Measurements from ENCODE around the gene SLC25A18.
"Not testable (repeated sequence)": the region's sequence is repeated elsewhere in the genome, so short reads cannot be mapped to it uniquely, and the experiment has no call there.

Gene SLC25A18

DNA sequence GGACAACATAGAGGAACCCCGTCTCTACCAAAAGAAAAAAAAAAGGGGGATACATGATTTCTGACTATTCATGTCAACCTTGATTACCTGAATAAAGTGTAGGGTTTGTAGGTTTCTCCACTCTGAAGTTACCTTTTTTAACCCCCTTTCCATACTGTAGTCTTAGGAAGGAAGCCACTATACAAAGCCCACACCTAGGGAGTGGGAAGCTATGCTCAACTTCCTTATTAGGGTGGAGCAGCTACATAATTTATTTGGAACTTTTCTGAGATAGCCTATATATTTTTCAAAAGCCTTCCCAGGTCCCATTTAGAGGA is 65.8 kb downstream of the SLC25A18 start:
- peak overlapping the region; percentile 88 to 100 (median 99) for H3K4me3 ChIP-seq (ENCODE audit: low read depth in 1 of 5, low read length in 5 of 5)
- H3K27me3 ChIP-seq (ENCODE audit: control insufficient read depth in 5 of 5, insufficient read depth in 4 of 5, low read length in 5 of 5) = no peaks in the 10 kb centered on the region
- no peaks in the 10 kb centered on the region for H3K9me3 ChIP-seq (ENCODE audit: control insufficient read depth in 5 of 5, low read length in 5 of 5)
- peaks cover 0 to 7% (median 0%) of the 10 kb centered on the region in 5 donors for H3K36me3 ChIP-seq (ENCODE audit: control insufficient read depth in 5 of 5, insufficient read depth in 5 of 5, low read length in 5 of 5)
- H3K4me1 ChIP-seq (ENCODE audit: control insufficient read depth in 5 of 5, insufficient read depth in 5 of 5, low read length in 5 of 5) = peaks cover 0 to 26% (median 18%) of the 10 kb centered on the region in 5 donors
- peak overlapping the region; percentile 84 to 100 (median 93) for H3K9ac ChIP-seq (ENCODE audit: low read length in 5 of 5)
- H3K27ac ChIP-seq (ENCODE audit: low read depth, low read length) = peak overlapping the region; percentile 99

DNA sequence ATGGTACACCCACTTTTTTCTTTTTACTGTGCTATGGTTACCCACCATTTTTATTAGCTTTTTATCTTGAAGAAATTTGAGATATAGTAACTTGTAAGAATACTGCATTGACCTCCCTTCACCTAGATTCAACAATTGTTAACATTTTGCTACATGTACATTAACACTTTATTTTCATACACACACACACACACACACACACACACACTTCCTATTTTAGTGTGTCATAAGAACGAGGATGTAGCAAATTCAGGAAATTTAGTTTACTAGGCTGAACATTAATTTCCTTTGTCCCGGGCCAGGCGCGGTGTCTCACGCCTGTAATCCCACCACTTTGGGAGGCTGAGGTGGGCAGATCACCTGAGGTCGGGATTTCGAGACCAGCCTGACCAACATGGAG is 66.3 kb downstream of the SLC25A18 start:
- Histone ChIP-seq H3K4me1 (ENCODE audit: control insufficient read depth in 5 of 5, insufficient read depth in 5 of 5, low read length in 5 of 5) (peaks cover 0 to 26% (median 18%) of the 10 kb centered on the region in 5 donors), H3K9ac (ENCODE audit: low read length in 5 of 5) (peak overlapping the region in 1 of 5 donors; percentile 100), H3K4me3 (ENCODE audit: low read depth in 1 of 5, low read length in 5 of 5) (no peak overlapping the region), H3K9me3 (ENCODE audit: control insufficient read depth in 5 of 5, low read length in 5 of 5) (no peaks in the 10 kb centered on the region), H3K27me3 (ENCODE audit: control insufficient read depth in 5 of 5, insufficient read depth in 4 of 5, low read length in 5 of 5) (no peaks in the 10 kb centered on the region), H3K36me3 (ENCODE audit: control insufficient read depth in 5 of 5, insufficient read depth in 5 of 5, low read length in 5 of 5) (peaks cover 0 to 3% (median 0%) of the 10 kb centered on the region in 5 donors), H3K27ac (ENCODE audit: low read depth, low read length) (peak overlapping the region; percentile 99)

DNA sequence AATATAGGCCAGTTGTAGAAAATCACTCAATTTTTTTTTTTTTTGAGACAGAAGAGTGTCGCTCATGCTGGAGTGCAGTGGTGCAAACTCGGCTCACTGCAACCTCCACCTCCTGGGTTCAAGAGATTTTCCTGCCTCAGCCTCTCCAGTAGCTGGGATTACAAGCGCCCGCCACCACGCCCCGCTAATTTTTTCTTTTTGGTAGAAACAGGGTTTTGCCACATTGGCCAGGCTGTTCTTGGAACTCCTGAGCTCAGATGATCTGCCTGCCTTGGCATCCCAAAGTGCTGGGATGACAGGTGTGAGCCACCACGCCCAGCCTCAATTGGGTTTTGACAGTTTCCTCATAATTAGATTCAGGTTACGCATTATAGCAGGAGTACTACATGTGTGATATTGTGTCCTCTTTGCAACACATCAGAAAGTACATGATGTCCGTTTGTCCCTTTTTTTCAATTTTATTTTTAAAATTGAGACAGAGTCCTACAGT is 67.8 kb downstream of the SLC25A18 start:
- Histone ChIP-seq H3K4me3 (ENCODE audit: low read depth in 1 of 5, low read length in 5 of 5) (no peak overlapping the region), H3K9me3 (ENCODE audit: control insufficient read depth in 5 of 5, low read length in 5 of 5) (no peaks in the 10 kb centered on the region), H3K27me3 (ENCODE audit: control insufficient read depth in 5 of 5, insufficient read depth in 4 of 5, low read length in 5 of 5) (no peaks in the 10 kb centered on the region), H3K4me1 (ENCODE audit: control insufficient read depth in 5 of 5, insufficient read depth in 5 of 5, low read length in 5 of 5) (peaks cover 0 to 20% (median 18%) of the 10 kb centered on the region in 5 donors), H3K27ac (ENCODE audit: low read depth, low read length) (no peak overlapping the region), H3K9ac (ENCODE audit: low read length in 5 of 5) (no peak overlapping the region), H3K36me3 (ENCODE audit: control insufficient read depth in 5 of 5, insufficient read depth in 5 of 5, low read length in 5 of 5) (no peaks in the 10 kb centered on the region)

DNA sequence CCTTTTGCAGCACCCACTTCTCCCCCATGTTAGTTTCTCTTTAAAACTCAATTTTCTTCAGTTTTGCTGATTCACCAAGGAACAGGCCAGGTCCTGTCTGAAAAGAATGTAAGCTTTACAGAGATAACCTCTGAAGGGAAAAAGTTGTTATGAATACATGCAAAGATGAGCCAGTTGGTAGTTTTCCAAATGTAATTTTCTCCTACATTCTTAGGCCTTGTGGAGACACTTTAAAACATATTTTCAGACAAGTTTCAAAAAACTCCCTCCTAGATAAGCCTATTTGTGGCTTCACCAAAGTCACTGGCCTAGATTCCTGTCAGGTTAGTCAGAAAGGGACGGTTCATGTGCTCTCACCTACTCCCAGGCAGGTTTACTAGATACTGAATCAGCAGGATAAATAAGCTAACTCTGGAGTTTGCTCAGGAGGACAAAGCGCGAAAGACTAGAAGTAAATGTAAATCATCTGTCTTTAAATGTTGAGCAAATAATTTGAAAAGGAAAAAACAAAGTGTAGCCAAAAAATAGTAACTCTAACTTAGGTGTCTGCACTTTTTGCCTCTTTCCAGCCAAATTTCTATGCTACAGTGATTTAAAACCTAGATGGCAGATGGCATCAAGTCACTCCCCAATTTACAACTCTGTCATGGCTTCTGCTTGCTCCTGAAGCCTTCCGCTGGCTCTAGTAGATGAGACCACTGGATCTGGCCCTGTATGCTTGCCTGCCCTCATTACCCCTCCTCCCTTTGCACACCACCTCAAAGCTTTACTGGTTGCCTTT is 70.1 kb downstream of the SLC25A18 start:
- H3K36me3 ChIP-seq (ENCODE audit: control insufficient read depth in 5 of 5, insufficient read depth in 5 of 5, low read length in 5 of 5) = no peaks in the 10 kb centered on the region
- no peak overlapping the region for H3K27ac ChIP-seq (ENCODE audit: low read depth, low read length)
- no peak overlapping the region for H3K4me3 ChIP-seq (ENCODE audit: low read depth in 1 of 5, low read length in 5 of 5)
- H3K9me3 ChIP-seq (ENCODE audit: control insufficient read depth in 5 of 5, low read length in 5 of 5) = no peaks in the 10 kb centered on the region
- peak overlapping the region in 1 of 5 donors; percentile 25 for H3K9ac ChIP-seq (ENCODE audit: low read length in 5 of 5)
- H3K27me3 ChIP-seq (ENCODE audit: control insufficient read depth in 5 of 5, insufficient read depth in 4 of 5, low read length in 5 of 5) = no peaks in the 10 kb centered on the region
- peaks cover 2 to 15% (median 14%) of the 10 kb centered on the region in 5 donors for H3K4me1 ChIP-seq (ENCODE audit: control insufficient read depth in 5 of 5, insufficient read depth in 5 of 5, low read length in 5 of 5)

DNA sequence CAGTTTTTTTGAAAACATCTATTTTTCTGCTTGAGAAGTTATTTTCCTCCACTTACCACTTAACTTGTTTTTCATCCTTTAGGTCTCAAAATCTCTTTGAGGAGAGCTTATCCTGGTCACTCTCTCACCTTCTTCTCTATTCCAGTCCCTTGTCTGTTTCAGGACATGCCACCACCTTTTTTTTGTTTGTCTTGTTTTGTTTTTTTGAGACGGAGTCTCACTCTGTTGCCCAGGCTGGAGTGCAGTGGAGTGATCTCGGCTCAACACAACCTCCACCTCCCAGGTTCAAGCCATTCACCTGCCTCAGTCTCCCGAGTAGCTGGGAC is 70.7 kb downstream of the SLC25A18 start:
- no peaks in the 10 kb centered on the region for H3K36me3 ChIP-seq (ENCODE audit: control insufficient read depth in 5 of 5, insufficient read depth in 5 of 5, low read length in 5 of 5)
- no peak overlapping the region for H3K4me3 ChIP-seq (ENCODE audit: low read depth in 1 of 5, low read length in 5 of 5)
- no peak overlapping the region for H3K27ac ChIP-seq (ENCODE audit: low read depth, low read length)
- H3K27me3 ChIP-seq (ENCODE audit: control insufficient read depth in 5 of 5, insufficient read depth in 4 of 5, low read length in 5 of 5) = no peaks in the 10 kb centered on the region
- no peaks in the 10 kb centered on the region for H3K9me3 ChIP-seq (ENCODE audit: control insufficient read depth in 5 of 5, low read length in 5 of 5)
- no peak overlapping the region for H3K9ac ChIP-seq (ENCODE audit: low read length in 5 of 5)
- peaks cover 2 to 14% (median 13%) of the 10 kb centered on the region in 5 donors for H3K4me1 ChIP-seq (ENCODE audit: control insufficient read depth in 5 of 5, insufficient read depth in 5 of 5, low read length in 5 of 5)

DNA sequence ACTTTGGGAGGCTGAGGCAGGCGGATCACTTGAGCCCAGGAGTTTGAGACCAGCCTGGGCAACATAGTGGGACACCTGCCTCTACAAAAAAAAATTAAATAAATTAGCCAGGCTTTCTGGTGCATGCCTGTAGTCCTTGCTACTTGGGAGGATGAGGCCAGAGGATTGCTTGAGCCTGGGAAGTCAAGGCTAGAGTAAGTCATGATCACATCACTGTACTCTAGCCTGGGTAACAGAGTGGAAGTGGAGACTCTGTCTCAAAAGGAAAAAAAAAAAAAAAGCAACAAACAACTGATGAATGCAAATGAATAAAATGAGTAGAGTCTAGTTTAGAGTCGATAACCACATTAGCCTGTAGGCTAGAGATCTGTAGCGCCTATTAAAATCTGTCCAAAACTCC is 71.4 kb downstream of the SLC25A18 start:
- Histone ChIP-seq H3K9ac (ENCODE audit: low read length in 5 of 5) (no peak overlapping the region), H3K4me1 (ENCODE audit: control insufficient read depth in 5 of 5, insufficient read depth in 5 of 5, low read length in 5 of 5) (peaks cover 5 to 16% (median 15%) of the 10 kb centered on the region in 5 donors), H3K4me3 (ENCODE audit: low read depth in 1 of 5, low read length in 5 of 5) (no peak overlapping the region), H3K9me3 (ENCODE audit: control insufficient read depth in 5 of 5, low read length in 5 of 5) (no peaks in the 10 kb centered on the region), H3K27me3 (ENCODE audit: control insufficient read depth in 5 of 5, insufficient read depth in 4 of 5, low read length in 5 of 5) (no peaks in the 10 kb centered on the region), H3K27ac (ENCODE audit: low read depth, low read length) (no peak overlapping the region), H3K36me3 (ENCODE audit: control insufficient read depth in 5 of 5, insufficient read depth in 5 of 5, low read length in 5 of 5) (no peaks in the 10 kb centered on the region)

DNA sequence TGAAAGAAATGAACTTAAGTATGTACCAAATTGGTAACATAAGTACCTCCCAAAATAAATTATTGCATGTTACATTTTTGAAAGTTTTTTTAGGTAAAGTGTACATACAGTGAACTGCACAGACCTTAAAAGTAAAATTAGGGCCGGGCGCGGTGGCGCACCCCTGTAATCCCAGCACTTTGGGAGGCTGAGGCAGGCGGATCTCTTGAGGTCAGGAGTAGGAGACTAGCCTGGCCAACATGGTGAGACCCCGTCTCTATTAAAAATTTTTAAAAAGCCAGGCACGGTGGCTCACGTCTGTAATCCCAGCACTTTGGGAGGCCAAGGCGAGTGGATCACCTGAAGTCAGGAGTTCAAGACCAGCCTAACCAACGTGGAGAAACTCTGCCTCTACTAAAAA is 73.6 kb downstream of the SLC25A18 start:
- H3K9me3 ChIP-seq (ENCODE audit: control insufficient read depth in 5 of 5, low read length in 5 of 5); H3K36me3 ChIP-seq (ENCODE audit: control insufficient read depth in 5 of 5, insufficient read depth in 5 of 5, low read length in 5 of 5); H3K27me3 ChIP-seq (ENCODE audit: control insufficient read depth in 5 of 5, insufficient read depth in 4 of 5, low read length in 5 of 5); H3K9ac ChIP-seq (ENCODE audit: low read length in 5 of 5); H3K4me3 ChIP-seq (ENCODE audit: low read depth in 1 of 5, low read length in 5 of 5); H3K27ac ChIP-seq (ENCODE audit: low read depth, low read length): not testable (repeated sequence)
- H3K4me1 ChIP-seq (ENCODE audit: control insufficient read depth in 5 of 5, insufficient read depth in 5 of 5, low read length in 5 of 5) = peaks cover 5 to 24% (median 20%) of the 10 kb centered on the region in 5 donors

DNA sequence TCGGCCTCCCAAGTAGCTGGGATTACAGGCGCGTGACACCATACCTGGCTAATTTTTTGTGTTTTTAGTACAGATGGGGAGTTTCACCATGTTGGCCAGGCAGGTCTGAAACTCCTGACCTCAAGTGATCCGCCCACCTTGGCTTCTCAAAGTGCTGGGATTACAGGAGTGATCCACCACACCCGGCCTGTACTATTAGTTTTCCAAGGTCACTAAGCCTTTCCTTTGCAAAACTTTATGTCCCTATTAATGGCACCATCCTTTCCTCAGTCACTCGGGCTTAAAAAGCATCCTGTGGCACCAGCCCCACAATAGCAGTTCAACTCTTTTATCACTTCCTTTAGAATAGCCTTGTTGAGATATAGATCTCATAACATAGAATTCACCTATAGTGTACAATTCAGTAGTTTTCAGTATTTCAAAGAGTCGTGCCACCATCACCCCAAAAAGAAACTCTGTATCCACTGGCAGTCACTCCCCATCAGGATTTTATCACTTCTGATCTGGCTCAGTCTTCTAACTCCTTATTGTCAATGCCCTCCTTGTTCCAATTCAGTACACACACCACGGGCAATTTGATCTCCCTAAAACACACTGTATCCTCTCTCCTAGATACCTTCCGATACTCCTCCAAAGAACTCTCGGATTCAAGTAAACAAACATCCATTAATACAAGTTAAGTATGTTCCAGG is 74.3 kb downstream of the SLC25A18 start:
- Histone ChIP-seq H3K9me3 (ENCODE audit: control insufficient read depth in 5 of 5, low read length in 5 of 5) (no peaks in the 10 kb centered on the region), H3K27me3 (ENCODE audit: control insufficient read depth in 5 of 5, insufficient read depth in 4 of 5, low read length in 5 of 5) (no peaks in the 10 kb centered on the region), H3K27ac (ENCODE audit: low read depth, low read length) (peak overlapping the region; percentile 100), H3K4me1 (ENCODE audit: control insufficient read depth in 5 of 5, insufficient read depth in 5 of 5, low read length in 5 of 5) (peaks cover 5 to 24% (median 20%) of the 10 kb centered on the region in 5 donors), H3K36me3 (ENCODE audit: control insufficient read depth in 5 of 5, insufficient read depth in 5 of 5, low read length in 5 of 5) (no peaks in the 10 kb centered on the region), H3K4me3 (ENCODE audit: low read depth in 1 of 5, low read length in 5 of 5) (peak overlapping the region; percentile 68 to 97 (median 95)), H3K9ac (ENCODE audit: low read length in 5 of 5) (peak overlapping the region; percentile 97 to 100 (median 100))

DNA sequence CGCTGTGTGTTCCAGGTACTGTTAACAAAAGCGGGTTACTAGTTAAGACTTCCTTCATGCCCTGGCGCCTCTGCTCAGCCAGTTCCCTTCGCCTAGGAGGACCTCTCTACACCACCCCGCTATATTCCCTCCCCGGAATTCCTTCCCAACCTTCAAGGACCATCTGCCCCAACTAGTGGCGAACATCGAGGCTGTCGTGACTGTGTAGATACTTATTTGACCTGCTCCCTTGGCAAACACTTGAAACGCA is 74.8 kb downstream of the SLC25A18 start:
- no peaks in the 10 kb centered on the region for H3K27me3 ChIP-seq (ENCODE audit: control insufficient read depth in 5 of 5, insufficient read depth in 4 of 5, low read length in 5 of 5)
- peaks cover 5 to 24% (median 20%) of the 10 kb centered on the region in 5 donors for H3K4me1 ChIP-seq (ENCODE audit: control insufficient read depth in 5 of 5, insufficient read depth in 5 of 5, low read length in 5 of 5)
- peak overlapping the region; percentile 97 to 100 (median 100) for H3K9ac ChIP-seq (ENCODE audit: low read length in 5 of 5)
- H3K27ac ChIP-seq (ENCODE audit: low read depth, low read length) = peak overlapping the region; percentile 100
- no peaks in the 10 kb centered on the region for H3K9me3 ChIP-seq (ENCODE audit: control insufficient read depth in 5 of 5, low read length in 5 of 5)
- no peaks in the 10 kb centered on the region for H3K36me3 ChIP-seq (ENCODE audit: control insufficient read depth in 5 of 5, insufficient read depth in 5 of 5, low read length in 5 of 5)
- peak overlapping the region; percentile 68 to 97 (median 95) for H3K4me3 ChIP-seq (ENCODE audit: low read depth in 1 of 5, low read length in 5 of 5)

DNA sequence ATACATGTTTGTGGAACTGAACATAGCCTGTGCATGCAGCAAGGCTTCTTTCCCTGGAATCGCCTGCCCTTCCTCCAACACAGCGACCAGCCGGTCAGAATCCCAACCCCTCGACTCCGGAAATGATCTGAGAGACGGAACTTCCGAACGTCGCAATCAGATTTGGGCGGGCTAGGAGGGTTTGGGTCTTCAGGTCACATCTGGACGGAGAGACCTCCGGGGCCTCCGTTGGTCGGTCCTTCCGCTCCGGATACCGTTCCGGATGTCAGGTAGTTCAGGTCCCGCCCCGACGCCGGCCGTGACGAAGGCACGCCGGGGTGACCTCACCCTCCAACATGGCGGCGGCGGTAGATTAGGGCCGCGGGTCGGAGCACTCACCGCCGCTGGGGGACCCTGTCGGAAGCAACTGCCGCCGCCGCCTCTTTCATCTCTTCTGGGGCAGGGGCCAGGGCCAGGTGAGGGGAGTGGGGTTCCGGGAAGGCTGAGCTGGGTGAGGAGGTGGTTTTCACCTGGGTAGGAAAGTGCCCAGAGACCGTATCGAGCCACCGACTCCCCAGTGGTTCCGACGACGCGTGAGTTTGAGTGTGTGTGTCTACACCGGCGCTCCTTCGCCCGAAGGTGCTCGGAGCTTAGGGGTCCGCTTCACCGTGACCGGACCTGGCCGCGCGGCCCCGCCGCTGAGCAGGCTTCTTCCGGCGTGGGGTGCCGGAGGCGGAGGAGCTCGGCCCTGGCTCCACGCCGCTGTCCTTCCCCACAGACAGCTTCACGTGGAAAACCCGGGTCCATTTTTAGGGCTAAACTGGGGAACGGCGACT is 75.3 kb downstream of the SLC25A18 start, which contains the start of gene BCL2L13:
BCL2L13 (plus strand) TSS at position 326 of the 815 bp plus-strand sequence. CDS start 16,955 bp downstream, outside the sequence.
- peak within 1 kb of the TSS; percentile 68 to 97 (median 95) for H3K4me3 ChIP-seq (ENCODE audit: low read depth in 1 of 5, low read length in 5 of 5)
- no peaks in the 10 kb centered on the region for H3K9me3 ChIP-seq (ENCODE audit: control insufficient read depth in 5 of 5, low read length in 5 of 5)
- no peaks in the 10 kb centered on the region for H3K27me3 ChIP-seq (ENCODE audit: control insufficient read depth in 5 of 5, insufficient read depth in 4 of 5, low read length in 5 of 5)
- peak within 1 kb of the TSS; percentile 97 to 100 (median 100) for H3K9ac ChIP-seq (ENCODE audit: low read length in 5 of 5)
- peak within 1 kb of the TSS; percentile 100 for H3K27ac ChIP-seq (ENCODE audit: low read depth, low read length)
- no peaks in the 10 kb centered on the region for H3K36me3 ChIP-seq (ENCODE audit: control insufficient read depth in 5 of 5, insufficient read depth in 5 of 5, low read length in 5 of 5)
- H3K4me1 ChIP-seq (ENCODE audit: control insufficient read depth in 5 of 5, insufficient read depth in 5 of 5, low read length in 5 of 5) = peaks cover 5 to 24% (median 20%) of the 10 kb centered on the region in 5 donors

All from subcutaneous abdominal adipose tissue (tissue), 5 donors.